NCI-H1436 (cell line): Measurements from ENCODE around the gene PAEP.

Experiments
- DNase-seq: peaks from one replicate; lab custom pipeline; 2025; lab: John Stamatoyannopoulos, UW

Gene PAEP

GRCh38 chr9:135579356-135579755 lies 17.8 kb downstream of the PAEP start:
- DNase-seq, result no peak

- no peak for DNase-seq
Measured at GRCh38 chr9:135579889-135580660, 18.5 kb downstream of the PAEP start.

- no peak for DNase-seq
Measured at GRCh38 chr9:135580664-135581380, 19.3 kb downstream of the PAEP start.

GRCh38 chr9:135581636-135582426 lies 20.3 kb downstream of the PAEP start:
- DNase-seq, result no peak

- no peak for DNase-seq
Measured at GRCh38 chr9:135582541-135582940, 21.0 kb downstream of the PAEP start.

GRCh38 chr9:135582966-135583687 lies 21.6 kb downstream of the PAEP start:
- DNase-seq, result no peak

- DNase-seq, result no peak
Measured at GRCh38 chr9:135583688-135584011, 22.1 kb downstream of the PAEP start.

GRCh38 chr9:135584371-135584770 lies 22.8 kb downstream of the PAEP start:
- no peak for DNase-seq

GRCh38 chr9:135584934-135585333 lies 23.4 kb downstream of the PAEP start:
- no peak for DNase-seq

GRCh38 chr9:135586601-135587109 lies 25.1 kb downstream of the PAEP start:
- DNase-seq, result no peak

- DNase-seq, result no peak
Measured at GRCh38 chr9:135587658-135588057, 26.1 kb downstream of the PAEP start.

- no peak for DNase-seq
Measured at GRCh38 chr9:135588371-135588770, 26.8 kb downstream of the PAEP start.

- DNase-seq, result no peak
Measured at GRCh38 chr9:135588886-135589595, 27.5 kb downstream of the PAEP start.

GRCh38 chr9:135589596-135590485 lies 28.3 kb downstream of the PAEP start:
- DNase-seq, result no peak

- no peak for DNase-seq
Measured at GRCh38 chr9:135590486-135591079, 29.0 kb downstream of the PAEP start.

GRCh38 chr9:135591506-135592330 lies 30.2 kb downstream of the PAEP start:
- DNase-seq, result no peak

- no peak for DNase-seq
Measured at GRCh38 chr9:135592331-135592590, 30.7 kb downstream of the PAEP start.

- DNase-seq, result no peak
Measured at GRCh38 chr9:135592625-135593024, 31.1 kb downstream of the PAEP start.

GRCh38 chr9:135596211-135596610 lies 34.7 kb downstream of the PAEP start:
- no peak for DNase-seq
